CD4-positive, alpha-beta T cell treated with Interferon gamma for 1 hour (primary cell): ENCODE results near the gene CDC25A.
A peak's percentile ranks its signal among the peaks of the same experiment; 100 is the strongest.

Experiments used
- DNase-seq: peaks from one replicate; pipeline ENCODE4 v3.0.0-alpha.2; 2020

Gene CDC25A

GRCh38 chr3:48140936-48141603 lies 47.1 kb downstream of the CDC25A start:
- DNase-seq: no peak

GRCh38 chr3:48140336-48140757 lies 47.9 kb downstream of the CDC25A start:
- no peak for DNase-seq

GRCh38 chr3:48137425-48137999 lies 50.7 kb downstream of the CDC25A start:
- DNase-seq: no peak

DNA sequence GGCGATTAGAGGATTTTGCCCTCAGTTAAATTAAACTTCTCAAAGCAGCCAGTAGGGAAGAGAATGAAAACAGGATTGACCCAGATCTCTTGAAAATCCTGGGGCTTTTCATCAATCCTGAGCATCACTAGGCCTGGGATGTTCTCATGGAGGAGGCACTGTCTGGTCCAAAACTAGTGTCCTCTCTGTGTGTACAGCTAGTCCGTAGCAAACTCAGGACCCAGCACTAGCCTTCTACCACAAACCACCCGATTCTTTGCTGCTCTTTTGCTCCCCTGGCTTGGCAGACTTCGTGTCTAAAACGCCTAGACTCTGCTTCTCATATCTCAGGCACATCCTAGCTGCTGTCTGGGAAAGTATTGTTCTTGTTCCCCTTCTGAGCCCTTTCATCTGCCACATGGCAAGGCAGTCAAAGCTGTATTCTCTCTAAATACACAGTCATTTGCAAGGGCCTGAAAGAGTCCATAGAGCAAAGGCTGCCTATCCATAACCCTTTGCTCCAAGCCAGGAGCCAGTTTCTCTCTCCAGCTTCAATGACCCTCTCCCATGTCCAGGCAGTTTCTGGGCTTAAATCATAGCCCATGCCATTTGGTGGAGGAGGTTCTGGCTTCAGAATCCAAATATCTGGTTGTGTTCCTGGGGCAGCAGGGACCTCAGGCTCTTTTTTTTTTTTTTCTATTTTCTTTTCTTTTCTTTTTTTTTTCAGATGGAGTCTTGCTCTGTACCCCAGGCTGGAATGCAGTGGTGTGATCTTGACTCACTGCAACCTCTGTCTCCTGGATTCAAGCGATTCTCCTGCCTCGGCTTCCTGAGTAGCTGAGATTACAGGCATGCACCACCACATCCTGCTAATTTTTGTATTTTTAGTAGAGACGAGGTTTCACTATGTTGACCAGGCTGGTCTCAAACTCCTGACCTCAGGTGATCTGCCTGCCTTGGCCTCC lies 52.4 kb downstream of the CDC25A start:
- no peak for DNase-seq

DNA sequence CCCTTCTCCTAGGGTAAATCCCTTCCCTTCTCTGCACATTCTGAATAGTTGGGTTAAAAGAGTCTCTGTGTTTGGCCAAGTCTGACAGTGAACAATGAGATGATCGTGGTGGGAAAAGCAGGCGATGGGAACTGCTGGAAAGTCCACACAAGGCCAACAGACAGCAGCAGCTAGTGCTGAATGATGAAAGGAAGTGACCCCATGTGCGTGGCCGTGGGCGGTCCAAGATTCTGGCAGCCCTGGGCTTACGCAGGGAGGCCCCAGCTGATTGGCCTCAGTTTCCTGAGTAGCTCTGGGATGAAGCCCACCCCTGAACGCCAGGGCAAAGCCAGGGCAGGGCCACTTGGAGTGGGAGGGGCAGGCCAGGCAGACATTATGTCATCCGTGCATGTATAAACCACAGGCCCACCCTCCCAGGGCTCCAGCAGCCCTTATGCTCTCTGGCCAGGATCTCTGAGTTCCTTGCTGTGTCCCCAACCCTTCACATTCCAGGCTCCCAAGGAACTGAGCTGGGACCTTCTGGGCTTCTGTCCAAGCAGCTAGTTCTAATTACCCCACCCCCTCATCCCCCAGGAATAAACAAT lies 57.8 kb downstream of the CDC25A start:
- no peak for DNase-seq

GRCh38 chr3:48129921-48130320 lies 58.3 kb downstream of the CDC25A start:
- no peak for DNase-seq

GRCh38 chr3:48128774-48129173 lies 59.4 kb downstream of the CDC25A start:
- DNase-seq: no peak

GRCh38 chr3:48125886-48126622 lies 62.2 kb downstream of the CDC25A start:
- DNase-seq: no peak

GRCh38 chr3:48125013-48125705 lies 63.1 kb downstream of the CDC25A start:
- DNase-seq: no peak

DNA sequence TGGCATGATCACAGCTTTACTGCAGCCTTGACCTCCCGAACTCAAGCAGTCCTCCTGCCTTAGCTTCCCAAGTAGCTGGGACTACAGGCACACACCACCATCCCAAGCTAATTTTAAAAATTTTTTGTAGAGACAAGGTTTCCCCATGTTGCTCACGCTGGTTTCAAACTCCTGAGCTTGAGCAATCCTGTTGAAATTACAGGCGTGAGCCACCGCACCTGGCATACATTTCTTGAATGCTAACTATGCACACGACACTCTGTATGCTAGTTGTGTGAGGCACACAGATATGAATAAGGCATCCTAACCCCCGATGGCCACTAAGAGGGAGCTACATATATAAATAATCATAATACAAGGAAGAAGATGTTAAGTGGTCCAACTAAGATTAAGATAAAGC lies 64.9 kb downstream of the CDC25A start:
- DNase-seq: no peak

DNA sequence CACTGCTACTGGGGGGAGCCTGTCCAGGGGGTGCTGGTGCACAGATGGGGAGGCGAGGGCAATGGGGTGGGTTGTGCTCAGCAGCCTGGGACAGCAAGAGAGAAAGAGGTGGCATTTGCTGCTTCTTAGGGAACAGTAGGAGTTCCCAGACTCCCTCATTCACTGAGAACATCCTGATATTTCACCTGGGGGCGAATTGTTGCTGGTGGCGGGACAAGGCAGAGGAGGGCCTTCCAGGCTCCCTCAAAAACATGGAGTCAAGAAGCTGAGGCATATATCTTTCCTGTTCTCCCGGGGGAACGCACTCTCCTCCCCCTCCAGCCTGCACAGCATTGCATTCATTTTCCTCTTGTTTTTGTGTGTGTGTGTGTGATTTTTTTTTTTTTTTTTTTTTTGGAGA lies 65.7 kb downstream of the CDC25A start:
- DNase-seq: no peak

DNA sequence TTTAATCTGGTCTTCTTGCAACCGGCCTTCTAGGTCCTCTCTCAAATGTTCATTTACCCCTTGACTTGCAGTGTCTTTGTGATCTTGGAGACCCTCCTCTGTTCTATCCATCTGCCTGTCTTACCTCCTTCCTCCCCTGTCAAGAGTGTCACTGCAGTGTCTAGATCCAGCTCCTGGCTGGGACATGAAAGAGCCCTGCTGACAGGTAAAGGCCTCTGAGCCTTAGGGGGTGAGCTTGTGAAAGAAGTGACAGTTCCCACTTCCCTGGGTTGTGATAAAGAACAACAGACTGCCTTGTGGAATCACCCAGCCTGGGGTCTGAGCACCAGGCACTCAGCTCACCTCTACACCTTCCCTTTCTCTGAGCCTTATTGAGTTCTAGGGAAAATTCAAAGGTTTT lies 68.0 kb downstream of the CDC25A start:
- DNase-seq: no peak

DNA sequence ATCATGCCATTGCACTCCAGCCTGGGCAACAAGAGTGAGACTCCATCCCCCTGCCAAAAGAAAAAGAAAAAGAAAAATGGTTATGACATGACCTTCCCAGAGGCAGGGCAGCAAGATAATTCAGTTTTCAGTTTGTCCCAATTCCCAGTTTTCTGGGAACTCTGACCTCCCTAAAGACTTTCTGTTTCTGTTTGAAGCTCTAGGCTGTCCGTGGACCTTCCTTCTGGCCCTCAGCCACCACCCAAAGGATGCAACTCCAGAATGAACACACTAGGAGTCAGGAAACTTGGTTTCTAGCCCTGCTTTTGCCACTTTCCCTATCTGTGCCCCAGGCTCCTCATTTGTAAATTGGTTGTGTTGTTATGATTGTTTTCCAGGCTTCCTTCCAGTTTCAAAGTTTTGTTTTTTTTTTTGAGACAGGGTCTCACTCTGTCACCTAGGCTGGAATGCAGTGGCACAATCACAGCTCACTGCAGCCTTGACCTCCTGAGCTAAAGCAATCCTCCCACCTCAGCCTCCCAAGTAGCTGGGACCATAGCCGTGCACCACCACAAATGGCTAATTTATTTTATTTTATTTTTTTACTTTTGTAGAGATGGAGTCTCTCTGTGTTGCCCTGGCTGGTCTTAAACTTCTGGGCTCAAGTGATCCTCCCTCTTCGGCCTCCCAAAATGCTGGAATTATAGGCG lies 68.6 kb downstream of the CDC25A start:
- DNase-seq: no peak

GRCh38 chr3:48118928-48119327 lies 69.3 kb downstream of the CDC25A start:
- DNase-seq: no peak

DNA sequence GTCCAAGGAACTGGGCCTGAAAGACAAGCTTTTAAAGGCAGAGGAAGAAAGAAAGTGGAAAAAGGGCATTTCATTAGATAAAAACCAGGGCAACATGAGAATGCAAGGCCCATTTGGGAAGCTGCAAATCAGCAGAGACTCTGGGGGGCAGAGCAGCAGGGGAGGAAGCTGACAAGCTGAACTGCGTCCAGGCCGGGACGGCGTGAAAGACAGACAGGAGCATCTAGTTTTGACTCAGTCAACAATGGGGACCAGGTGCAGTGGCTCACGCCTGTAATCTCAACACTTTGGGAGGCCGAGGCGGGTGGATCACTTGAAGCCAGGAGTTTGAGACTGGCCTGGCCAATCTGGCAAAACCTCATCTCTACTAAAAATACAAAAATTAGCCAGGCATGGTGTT lies 69.9 kb downstream of the CDC25A start:
- no peak for DNase-seq

DNA sequence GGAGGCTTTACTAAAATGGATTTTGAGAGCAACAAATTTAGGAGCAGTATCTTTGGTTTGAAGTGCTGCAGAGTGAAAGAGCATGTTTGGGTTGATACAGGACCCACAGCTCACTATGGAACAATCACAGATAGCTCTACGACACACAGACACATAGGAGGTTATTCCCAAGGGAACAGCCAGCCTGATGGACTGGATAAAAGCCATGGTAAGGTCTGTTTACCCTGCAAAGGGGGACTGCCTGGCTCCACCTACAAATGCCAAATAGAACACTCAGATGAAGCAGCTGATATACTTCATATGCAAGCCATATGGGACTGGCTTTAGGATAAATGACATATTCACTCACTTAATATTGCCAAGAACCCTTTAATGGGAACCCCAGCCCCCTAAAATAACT lies 75.4 kb downstream of the CDC25A start:
- no peak for DNase-seq

DNA sequence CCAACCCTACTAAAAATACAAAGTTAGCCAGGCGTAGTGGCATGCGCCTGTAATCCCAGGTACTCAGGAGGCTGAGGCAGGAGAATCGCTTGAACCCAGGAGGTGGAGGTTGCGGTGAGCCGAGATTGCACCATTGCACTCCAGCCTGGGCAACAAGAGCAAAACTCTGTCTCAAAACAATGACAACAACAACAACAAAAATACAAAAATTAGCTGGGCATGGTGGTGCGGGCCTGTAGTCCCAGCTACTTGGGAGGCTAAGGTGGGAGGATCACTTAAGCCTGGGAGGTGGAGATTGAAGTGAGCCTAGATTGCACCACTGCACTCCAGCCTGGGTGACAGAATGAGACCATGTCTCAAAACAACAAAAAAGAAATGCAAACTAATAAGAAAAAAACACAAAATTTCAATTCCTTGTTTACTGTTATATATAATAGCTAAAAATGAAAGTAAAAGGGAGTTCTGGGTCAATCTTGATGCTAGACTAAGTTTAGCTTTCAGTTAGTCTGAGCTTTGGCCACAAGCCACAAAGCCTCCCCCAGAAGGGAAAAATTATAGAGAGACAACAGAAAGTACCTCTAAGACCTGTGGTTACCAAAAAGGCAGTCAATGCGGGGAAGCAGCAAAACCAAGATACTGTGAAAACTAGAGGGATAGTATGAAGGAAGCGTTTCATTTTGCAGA lies 76.0 kb downstream of the CDC25A start:
- peak; percentile 17 for DNase-seq

DNA sequence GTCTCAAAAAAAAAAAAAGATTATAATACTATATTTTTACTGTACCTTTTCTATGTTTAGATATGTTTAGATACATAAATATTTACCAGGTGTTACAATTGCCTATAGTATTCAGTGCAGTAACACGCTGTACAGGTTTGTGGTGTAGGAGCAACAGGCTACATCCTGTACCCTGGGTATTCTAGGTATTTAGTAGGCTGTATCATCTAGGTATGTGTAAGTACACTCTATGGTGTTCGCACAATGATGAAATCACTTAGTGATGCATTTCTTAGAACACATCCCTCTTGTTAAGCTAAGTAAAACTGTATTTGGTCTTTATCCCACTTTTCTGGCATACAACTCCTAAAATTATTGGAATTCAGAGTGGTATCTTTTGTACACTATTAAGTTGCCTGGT lies 77.8 kb downstream of the CDC25A start:
- no peak for DNase-seq

DNA sequence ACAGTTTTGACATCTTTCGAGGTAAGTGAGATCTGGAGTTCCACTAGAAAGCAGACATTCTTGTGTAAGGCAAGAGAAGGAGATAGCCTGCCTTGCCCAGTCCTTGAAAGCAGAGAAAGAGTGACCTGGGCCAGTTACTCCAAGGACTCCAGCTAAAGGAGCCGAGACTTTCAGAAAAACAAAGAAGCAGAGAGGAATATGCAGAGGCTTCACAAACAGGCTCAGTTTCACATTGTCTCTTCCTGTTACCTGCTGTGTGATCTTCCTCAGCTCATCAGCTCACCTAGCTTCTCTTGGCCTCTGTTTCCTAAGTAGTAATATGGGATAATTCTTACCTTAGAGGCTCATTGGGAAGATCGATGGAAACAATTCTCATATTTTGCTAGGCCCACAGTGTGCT lies 81.0 kb downstream of the CDC25A start:
- DNase-seq: no peak
